B cell (primary cell): ENCODE data around the gene ANKRD62.

Experiments used
- CTCF ChIP-seq: fragments of 200-600 bp; IDR thresholded peaks from one replicate; pipeline ENCODE4 v1.8.0; 2022; ENCODE audit warnings: antibody characterized with exemption, mild to moderate bottlenecking
- EZH2 ChIP-seq: IDR thresholded peaks from 2 replicates; pipeline ENCODE4 v1.6.1; 2012; ENCODE audit warnings: borderline replicate concordance, low read depth, mild to moderate bottlenecking, moderate library complexity, low read length; ENCODE audit not compliant: insufficient read depth, poor library complexity, severe bottlenecking

- TF ChIP-seq CTCF = no peak
- TF ChIP-seq EZH2 = no peak
These were observed 6.8 kb upstream of the ANKRD62 start for GRCh38 chr18:12086677-12087470.
